Activated CD4-positive, alpha-beta T cell treated with anti-CD3 and anti-CD28 coated beads, Interleukin-2, amount 10 ng/mL, durations not matched to agents 24 days and 14 days (primary cell): ENCODE data around the gene ENAH. TPM values are rescaled to one million over a fixed set of nuclear protein-coding genes. Genes with fewer than 3 reads are reported as not detected.
"Not testable (repeated sequence)": the region's sequence is repeated elsewhere in the genome, so short reads cannot be mapped to it uniquely, and the experiment has no call there.

Source experiments
- DNase-seq: peaks from one replicate; pipeline ENCODE4 v3.0.0; 2022
- H3K27ac Mint-ChIP-seq: one replicate; pipeline ENCODE4 v1.8.0; 2022; ENCODE audit warnings: mild to moderate bottlenecking, mixed read lengths
- H3K27me3 Mint-ChIP-seq: one replicate; pipeline ENCODE4 v1.8.0; 2022; ENCODE audit warnings: mixed read lengths
- H3K36me3 Mint-ChIP-seq: one replicate; pipeline ENCODE4 v1.8.0; 2022; ENCODE audit warnings: low read depth, mild to moderate bottlenecking, mixed read lengths
- H3K4me1 Mint-ChIP-seq: one replicate; pipeline ENCODE4 v1.8.0; 2021; ENCODE audit warnings: mixed read lengths
- H3K4me3 Mint-ChIP-seq: one replicate; pipeline ENCODE4 v1.8.0; 2022; ENCODE audit warnings: mild to moderate bottlenecking, moderate library complexity, mixed read lengths
- H3K9me3 Mint-ChIP-seq: one replicate; pipeline ENCODE4 v1.8.0; 2021; ENCODE audit warnings: mixed read lengths
- intact Hi-C: fragments of 100-400 bp; cut with micrococcal nuclease; formaldehyde crosslinking; loops from one replicate; pipeline ENCODE4 v1.15.1; 2023
- total RNA-seq: library from RNA; stranded (reverse); gene quantifications from 2 replicates; pipeline ENCODE4 v1.2.3, GENCODE V29; 2022

ENAH gene
- total RNA-seq, 1 donor from 2014 or later: 0.33 TPM

DNA sequence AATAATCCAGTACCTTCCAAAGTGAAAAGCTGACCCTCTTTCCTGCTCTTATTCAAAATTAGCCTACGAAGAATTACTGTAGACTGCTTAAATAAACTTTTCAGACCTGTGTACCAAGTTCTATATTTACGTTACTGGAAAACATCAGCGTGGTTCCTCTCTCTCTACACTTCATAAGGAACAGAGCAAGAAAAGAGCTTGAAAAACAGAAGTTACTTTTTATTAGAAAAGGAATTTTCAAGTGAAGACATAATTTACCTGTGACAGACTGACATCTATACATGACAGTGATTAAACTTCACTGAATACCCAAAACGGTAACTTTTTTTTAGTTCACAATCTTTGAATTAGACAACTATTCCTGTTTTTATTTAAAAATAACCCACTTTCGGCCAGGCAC is 2.7 kb downstream of the ENAH start:
- Mint-ChIP-seq H3K9me3 (no peaks in the 10 kb centered on the region), H3K36me3 (no peaks in the 10 kb centered on the region), H3K27me3 (peaks cover 65% of the 10 kb centered on the region), H3K4me3 (no peak overlapping the region), H3K4me1 (peaks cover 10% of the 10 kb centered on the region), H3K27ac (no peak overlapping the region)
- intact Hi-C loops: loop anchor here (10.0 kb wide), 1 partner anchor 265 kb away; no protein-coding TSS in a partner anchor
- no peak for DNase-seq

DNA sequence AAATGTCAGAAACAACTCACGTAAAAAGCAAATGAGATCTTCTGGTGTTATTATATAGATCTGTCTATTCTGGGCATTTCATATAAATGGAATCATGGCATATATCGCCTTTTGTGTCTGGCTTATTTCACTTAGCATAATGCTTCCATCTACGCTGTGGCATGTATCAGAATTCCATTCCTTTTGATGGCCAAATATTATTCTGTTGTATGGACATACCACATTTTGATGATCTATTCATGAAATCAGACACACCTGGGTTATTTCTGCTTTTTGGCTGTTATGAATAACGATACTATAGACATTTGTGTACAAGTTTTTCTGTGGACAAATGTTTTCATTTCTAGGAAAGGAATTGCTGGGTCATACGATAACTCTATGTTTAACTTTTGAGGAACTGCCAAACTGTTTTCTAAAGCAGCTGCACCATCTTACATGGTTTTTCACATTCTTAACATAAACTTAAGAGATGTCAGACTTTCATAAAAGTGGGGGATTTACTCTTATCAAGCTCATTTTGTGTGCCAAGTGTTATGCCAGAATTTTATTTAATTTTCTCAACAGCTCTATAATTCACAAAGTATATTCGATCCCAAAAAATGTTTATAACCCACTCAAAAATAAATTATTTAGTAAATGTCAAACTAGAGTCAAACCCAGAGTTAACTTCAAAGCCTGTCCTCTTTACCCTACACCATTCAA is 7.6 kb downstream of the ENAH start:
- Mint-ChIP-seq H3K4me3 (no peak overlapping the region), H3K4me1 (no peaks in the 10 kb centered on the region), H3K36me3 (no peaks in the 10 kb centered on the region), H3K27ac (no peak overlapping the region), H3K27me3 (peaks cover 40% of the 10 kb centered on the region), H3K9me3 (no peaks in the 10 kb centered on the region)
- DNase-seq: no peak
- intact Hi-C loops: no loop called here

DNA sequence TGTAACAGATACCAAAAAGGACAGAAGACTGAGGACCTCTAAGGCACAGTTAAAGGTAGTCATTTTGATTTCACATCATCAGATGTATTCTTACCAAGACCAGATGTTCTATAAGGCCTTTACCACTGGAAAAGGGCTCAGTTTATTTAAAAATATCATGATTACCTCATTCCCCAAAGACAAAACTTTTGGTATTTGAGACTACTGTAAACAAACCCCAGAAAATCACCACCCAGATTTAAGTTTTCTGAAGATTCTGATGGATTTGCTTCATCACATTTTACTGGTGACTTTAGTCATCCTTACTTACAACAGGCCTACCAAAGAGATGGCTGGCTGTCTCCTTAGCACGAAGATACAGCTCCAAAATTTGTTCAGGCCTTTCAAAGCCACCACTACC is 8.3 kb downstream of the ENAH start:
- H3K9me3 Mint-ChIP-seq: no peaks in the 10 kb centered on the region
- no peak overlapping the region for H3K27ac Mint-ChIP-seq
- no peaks in the 10 kb centered on the region for H3K4me1 Mint-ChIP-seq
- no peaks in the 10 kb centered on the region for H3K36me3 Mint-ChIP-seq
- intact Hi-C loops: no loop called here
- peak; percentile 40 for DNase-seq
- H3K4me3 Mint-ChIP-seq: no peak overlapping the region
- peaks cover 35% of the 10 kb centered on the region for H3K27me3 Mint-ChIP-seq

DNA sequence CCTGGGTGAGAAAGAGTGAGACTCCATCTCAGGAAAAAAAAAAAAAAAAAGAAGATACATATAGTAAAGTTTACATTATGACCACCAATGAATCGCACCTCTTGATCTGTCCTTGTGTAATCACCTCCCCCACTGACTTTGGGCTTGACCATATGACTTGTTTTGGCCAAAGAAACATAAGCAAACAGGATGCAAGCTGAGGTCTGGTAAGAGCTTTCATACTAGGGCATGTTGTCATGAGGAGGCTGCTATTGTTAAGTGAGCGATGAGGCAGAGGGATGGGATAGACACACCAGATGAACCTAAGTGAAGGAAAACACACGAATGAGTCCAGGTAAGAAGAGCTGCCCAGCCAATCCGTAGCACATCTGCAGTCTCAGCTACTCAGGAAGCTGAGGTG is 10.7 kb downstream of the ENAH start:
- H3K27ac Mint-ChIP-seq: no peak overlapping the region
- no peaks in the 10 kb centered on the region for H3K9me3 Mint-ChIP-seq
- H3K36me3 Mint-ChIP-seq: no peaks in the 10 kb centered on the region
- intact Hi-C loops: no loop called here
- no peaks in the 10 kb centered on the region for H3K4me1 Mint-ChIP-seq
- H3K4me3 Mint-ChIP-seq: no peak overlapping the region
- peaks cover 16% of the 10 kb centered on the region for H3K27me3 Mint-ChIP-seq
- DNase-seq: peak; percentile 49

DNA sequence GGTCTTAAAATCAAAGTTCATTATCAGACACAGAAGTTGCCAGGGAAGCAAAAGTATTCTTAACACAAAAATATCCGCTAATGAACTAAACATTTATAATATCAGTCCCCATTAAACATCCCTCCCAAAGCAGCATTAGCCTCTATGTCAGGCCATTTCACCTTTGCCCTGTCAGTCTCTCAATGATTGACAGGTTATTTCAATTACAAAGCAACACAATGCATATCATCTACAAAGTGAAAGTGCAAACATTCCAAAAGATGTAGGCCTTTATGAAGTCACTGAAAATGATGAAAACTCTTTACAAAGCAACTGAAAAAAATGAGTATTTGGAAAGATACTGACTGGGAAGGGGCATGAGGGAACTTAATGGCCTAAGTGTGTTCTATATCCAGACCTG is 14.1 kb downstream of the ENAH start:
- H3K4me1 Mint-ChIP-seq: no peaks in the 10 kb centered on the region
- peaks cover 17% of the 10 kb centered on the region for H3K27me3 Mint-ChIP-seq
- H3K27ac Mint-ChIP-seq: no peak overlapping the region
- no peak overlapping the region for H3K4me3 Mint-ChIP-seq
- no peaks in the 10 kb centered on the region for H3K9me3 Mint-ChIP-seq
- intact Hi-C loops: no loop called here
- DNase-seq: no peak
- H3K36me3 Mint-ChIP-seq: no peaks in the 10 kb centered on the region

DNA sequence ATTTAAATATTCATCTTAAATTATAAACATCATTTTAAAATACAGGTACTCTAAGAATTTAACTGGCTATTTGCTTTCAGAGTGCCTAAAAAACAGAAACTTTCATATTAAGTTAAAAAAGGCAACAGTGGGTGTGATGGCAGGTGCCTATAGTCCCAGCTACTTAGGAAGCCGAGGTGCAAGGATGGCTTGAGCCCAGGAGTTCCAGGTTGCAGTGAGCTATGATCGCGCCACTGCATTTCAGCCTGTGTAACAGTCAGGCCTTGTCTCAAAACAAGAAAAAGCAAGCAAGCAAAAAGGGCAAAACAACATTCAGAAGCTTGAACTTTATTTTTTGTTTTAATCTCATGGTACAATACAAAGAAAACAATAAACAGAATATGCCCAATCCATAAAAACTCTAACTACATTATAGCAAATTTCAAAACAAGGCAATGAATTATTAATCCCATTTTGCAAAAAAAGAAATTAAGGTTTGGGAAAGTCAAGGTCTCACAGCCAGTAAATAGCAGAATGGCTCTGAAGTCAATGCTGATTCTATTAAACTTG is 15.2 kb downstream of the ENAH start:
- intact Hi-C loops: no loop called here
- Mint-ChIP-seq H3K27ac (no peak overlapping the region), H3K9me3 (no peaks in the 10 kb centered on the region), H3K27me3 (peaks cover 15% of the 10 kb centered on the region), H3K4me1 (no peaks in the 10 kb centered on the region), H3K4me3 (no peak overlapping the region), H3K36me3 (no peaks in the 10 kb centered on the region)
- DNase-seq: no peak

DNA sequence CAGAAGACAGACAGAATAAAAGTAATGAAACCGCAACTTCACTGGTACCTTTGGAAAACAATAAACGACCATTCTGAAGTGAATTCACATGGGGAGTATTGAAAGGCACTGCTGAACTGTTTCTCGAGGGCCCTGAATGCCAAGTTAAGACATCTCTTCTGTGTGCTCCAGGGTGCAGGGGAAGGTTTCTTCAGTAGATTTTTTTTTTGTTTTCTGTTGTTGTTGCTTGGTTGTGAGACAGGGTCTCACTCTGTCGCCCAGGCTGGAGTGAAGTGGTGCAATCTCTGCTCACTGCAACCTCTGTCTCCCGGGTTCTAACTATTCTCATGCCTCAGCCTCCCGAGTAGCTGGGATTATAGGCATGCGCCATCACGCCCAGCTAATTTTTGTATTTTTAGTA is 15.9 kb downstream of the ENAH start:
- H3K27ac Mint-ChIP-seq, intact Hi-C loops, H3K36me3 Mint-ChIP-seq, DNase-seq, H3K4me1 Mint-ChIP-seq, H3K9me3 Mint-ChIP-seq, H3K4me3 Mint-ChIP-seq: not testable (repeated sequence)
- H3K27me3 Mint-ChIP-seq: peaks cover 14% of the 10 kb centered on the region

DNA sequence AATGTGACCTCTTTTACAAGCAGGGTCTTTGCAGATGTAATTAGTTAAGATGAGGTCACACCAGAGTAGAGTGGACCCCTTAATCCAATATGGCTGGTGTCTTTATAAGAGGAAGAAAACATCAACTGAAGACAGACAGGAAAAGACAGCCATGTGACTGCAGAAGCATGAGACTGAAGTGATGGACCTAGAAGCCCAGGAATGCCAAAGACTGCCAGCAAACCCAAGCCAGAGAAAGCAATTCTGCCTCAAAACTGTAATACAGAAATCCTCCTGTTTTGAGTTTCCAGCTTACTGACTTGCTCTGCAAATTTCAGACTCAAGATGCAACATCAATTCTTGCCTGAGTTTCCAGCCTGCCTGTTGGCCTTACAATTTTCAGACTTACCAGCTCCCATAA is 17.3 kb downstream of the ENAH start:
- Mint-ChIP-seq H3K27ac (no peak overlapping the region), H3K9me3 (no peaks in the 10 kb centered on the region), H3K4me1 (no peaks in the 10 kb centered on the region), H3K36me3 (no peaks in the 10 kb centered on the region), H3K4me3 (no peak overlapping the region), H3K27me3 (peaks cover 20% of the 10 kb centered on the region)
- intact Hi-C loops: no loop called here
- DNase-seq: peak; percentile 23

DNA sequence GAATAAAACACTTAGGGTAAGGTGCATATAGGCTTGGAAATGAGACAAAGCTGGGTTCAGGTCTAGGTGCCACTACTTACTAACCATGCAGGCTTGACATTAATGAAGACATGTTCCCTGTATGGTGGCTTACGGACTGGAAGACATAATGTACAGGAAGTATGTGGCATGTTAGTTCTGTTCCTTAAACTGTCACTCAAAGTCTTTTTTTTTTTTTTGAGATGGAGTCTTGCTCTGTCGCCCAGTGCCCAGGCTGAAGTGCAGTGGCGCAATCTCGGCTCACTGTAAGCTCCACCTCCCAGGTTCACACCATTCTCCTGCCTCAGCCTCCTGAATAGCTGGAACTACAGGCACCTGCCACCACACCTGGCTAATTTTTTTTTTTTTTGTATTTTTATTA is 20.1 kb downstream of the ENAH start:
- H3K4me3 Mint-ChIP-seq, H3K36me3 Mint-ChIP-seq, H3K4me1 Mint-ChIP-seq, H3K9me3 Mint-ChIP-seq, DNase-seq, H3K27ac Mint-ChIP-seq, intact Hi-C loops: not testable (repeated sequence)
- H3K27me3 Mint-ChIP-seq: peaks cover 21% of the 10 kb centered on the region

DNA sequence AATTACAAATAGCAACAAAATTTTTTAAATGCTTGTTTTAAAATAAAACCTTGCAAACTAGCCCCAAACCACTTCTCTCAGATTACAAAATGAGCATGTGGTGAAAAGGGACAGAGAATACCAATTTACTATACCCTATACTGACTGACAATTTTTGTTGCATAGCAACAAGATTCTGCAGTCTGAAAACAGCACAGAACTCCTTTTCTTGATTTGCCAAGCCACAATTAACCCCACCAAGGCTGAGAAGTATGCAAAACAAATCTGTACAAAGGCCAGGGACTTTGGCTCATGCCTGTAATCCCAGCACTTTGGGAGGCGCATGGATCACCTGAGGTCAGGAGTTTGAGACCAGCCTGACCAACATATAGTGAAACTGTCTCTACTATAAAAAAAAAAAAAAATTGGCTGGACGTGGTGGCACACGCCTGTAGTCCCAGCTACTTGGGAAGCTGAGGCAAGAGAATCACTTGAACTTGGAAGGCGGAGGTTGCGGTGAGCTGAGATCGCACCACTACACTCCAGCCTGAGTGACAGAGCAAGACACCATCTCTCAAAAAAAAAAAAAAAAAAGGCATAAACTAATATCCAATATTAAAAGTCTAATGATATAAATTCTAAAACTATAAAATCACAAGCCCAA is 21.8 kb downstream of the ENAH start:
- intact Hi-C loops: no loop called here
- no peaks in the 10 kb centered on the region for H3K9me3 Mint-ChIP-seq

DNA sequence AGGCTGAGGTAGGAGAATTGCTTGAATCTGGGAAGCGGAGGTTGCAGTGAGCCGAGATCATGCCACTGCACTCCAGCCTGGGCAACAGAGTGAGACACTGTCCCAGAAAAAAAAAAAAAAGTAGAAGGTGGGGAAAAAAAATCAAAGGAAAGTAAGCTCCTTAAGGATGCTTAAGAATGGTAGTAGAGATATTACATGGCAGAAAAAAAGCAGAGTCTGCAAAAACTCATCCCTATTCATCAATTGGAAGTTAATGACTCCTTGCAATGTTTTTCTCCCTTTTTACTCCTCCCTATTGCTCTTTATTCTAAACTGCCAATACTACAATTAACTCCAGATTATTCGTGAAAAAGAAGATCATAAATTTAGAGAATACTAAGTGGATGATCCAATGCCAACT is 23.4 kb downstream of the ENAH start:
- no peaks in the 10 kb centered on the region for H3K9me3 Mint-ChIP-seq
- H3K4me3 Mint-ChIP-seq: no peak overlapping the region
- intact Hi-C loops: no loop called here
- H3K27ac Mint-ChIP-seq: no peak overlapping the region
- H3K4me1 Mint-ChIP-seq: no peaks in the 10 kb centered on the region
- H3K27me3 Mint-ChIP-seq: peaks cover 24% of the 10 kb centered on the region
- no peaks in the 10 kb centered on the region for H3K36me3 Mint-ChIP-seq
- DNase-seq: no peak

More for the DNA sequence above, 21.8 kb downstream of the ENAH start:
- Mint-ChIP-seq H3K4me3 (no peak overlapping the region), H3K4me1 (no peaks in the 10 kb centered on the region), H3K27ac (no peak overlapping the region), H3K36me3 (no peaks in the 10 kb centered on the region), H3K27me3 (peaks cover 23% of the 10 kb centered on the region)
- no peak for DNase-seq

DNA sequence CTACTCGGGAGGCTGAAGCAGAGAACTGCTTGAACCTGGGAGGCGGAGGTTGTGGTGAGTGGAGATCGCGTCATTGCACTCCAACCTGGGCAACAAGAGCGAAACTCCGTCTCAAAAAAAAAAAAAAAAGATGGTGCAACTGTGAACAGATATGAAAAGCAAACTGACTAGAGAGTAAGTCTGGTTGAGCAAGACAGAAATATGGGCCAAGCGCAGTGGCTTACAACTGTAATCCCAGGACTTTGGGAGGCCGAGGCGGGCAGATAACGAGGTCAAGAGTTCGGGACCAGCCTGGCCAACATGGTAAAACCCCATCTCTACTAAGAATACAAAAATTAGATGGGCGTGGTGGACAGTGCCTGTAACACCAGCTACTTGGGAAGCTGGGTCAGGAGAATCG is 24.1 kb downstream of the ENAH start:
- peaks cover 20% of the 10 kb centered on the region for H3K27me3 Mint-ChIP-seq
- H3K27ac Mint-ChIP-seq, H3K36me3 Mint-ChIP-seq, DNase-seq, H3K9me3 Mint-ChIP-seq, H3K4me3 Mint-ChIP-seq, H3K4me1 Mint-ChIP-seq, intact Hi-C loops: not testable (repeated sequence)

DNA sequence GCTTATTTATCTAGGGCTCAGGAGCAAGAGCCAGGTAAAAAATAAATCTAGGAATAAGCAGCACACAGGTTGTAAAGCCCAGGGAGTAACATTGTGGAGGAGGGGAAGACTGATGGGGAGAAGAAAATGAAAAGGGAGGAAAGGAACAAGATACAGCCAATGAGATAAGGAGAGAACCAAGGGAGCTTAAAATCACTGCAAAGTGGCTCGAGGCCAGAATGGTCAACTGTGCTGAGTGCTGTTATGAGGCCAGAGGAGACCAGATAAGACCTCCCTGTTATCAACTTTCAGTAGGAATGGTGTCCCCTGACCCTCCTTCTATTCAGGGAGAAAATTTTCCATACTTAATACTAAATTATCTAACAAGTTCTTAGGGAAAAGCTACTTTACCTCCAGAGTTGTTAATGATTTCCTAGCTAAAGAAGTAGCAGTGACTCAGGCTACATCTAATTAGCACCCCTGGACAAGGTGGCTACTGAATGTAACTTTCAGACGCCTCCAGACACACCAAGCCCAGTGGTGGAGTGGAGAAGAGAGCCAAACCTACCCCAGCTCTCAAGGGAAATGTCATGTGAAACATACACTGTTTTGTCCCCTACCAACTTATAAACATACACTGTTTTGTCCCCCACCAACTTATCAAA is 25.5 kb downstream of the ENAH start:
- Mint-ChIP-seq H3K27ac (no peak overlapping the region), H3K9me3 (no peaks in the 10 kb centered on the region), H3K36me3 (no peaks in the 10 kb centered on the region), H3K27me3 (peaks cover 21% of the 10 kb centered on the region), H3K4me1 (no peaks in the 10 kb centered on the region), H3K4me3 (no peak overlapping the region)
- DNase-seq: no peak
- intact Hi-C loops: no loop called here

DNA sequence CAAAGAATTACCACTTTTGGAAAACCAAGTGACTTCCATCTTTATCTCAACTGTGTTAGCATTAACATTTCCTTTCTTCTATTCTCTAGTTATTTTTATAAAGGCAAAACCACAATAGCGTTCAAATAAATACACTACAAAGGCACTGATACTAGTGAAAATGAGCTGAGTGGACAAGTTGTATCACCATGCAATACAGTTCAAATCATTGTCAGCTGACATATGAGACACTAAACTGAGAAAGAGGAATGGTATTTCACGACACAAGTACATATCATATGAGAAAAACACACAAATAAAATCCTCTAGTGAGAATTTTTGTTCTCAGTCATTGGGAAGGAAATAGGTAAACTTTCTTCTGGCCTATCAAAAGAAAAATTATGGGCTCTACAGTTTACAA is 26.2 kb downstream of the ENAH start:
- Mint-ChIP-seq H3K4me3 (no peak overlapping the region), H3K27ac (no peak overlapping the region), H3K9me3 (no peaks in the 10 kb centered on the region), H3K4me1 (no peaks in the 10 kb centered on the region), H3K27me3 (peaks cover 18% of the 10 kb centered on the region), H3K36me3 (no peaks in the 10 kb centered on the region)
- no peak for DNase-seq
- intact Hi-C loops: no loop called here
